GM12892 (cell line): Measurements from ENCODE around the gene HABP4.

Experiments
- POLR2A ChIP-seq: IDR thresholded peaks from 2 replicates; pipeline ENCODE4 v1.6.1; 2011; ENCODE audit warnings: low read depth, low read length, control low read depth
- POLR2AphosphoS5 ChIP-seq: IDR thresholded peaks from 2 replicates; pipeline ENCODE4 v1.6.1; 2011; ENCODE audit warnings: low read depth, low read length, control low read depth
- TAF1 ChIP-seq: IDR thresholded peaks from 2 replicates; pipeline ENCODE4 v1.6.1; 2011; ENCODE audit warnings: low read depth, mild to moderate bottlenecking, control low read depth, low read length, borderline replicate concordance

DNA sequence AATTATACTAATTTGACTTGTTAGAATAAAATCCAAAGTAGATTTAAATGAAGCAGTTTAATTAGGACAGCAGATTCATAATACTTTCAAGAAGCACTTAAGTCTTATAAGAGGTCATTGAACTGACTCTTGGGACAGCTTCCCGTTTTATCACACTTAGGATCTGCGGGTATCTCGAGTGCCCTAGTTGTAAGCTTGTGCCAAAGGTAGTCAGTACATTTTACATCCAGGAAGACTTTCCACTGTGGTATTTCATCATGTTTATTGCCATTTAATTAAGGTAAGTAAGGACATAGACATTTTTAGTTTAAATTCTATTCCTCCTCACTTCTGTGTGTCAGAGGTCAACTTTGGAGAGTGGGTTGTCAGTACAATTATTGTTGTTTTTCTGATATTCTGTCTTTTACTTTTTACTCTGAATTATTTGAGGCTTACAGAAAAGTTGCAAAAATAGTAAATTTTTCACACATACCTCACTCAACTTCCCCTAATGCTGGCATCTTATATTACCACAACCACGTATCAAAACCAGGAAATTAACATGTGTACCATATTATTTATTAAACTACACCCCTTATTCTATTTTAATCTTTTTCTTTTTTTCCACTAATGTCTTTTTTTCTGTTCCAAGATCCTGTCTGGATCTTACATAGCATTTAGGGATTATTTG, 24.3 kb upstream of the HABP4 start:
- TF ChIP-seq POLR2A = no peak
- no peak for TF ChIP-seq TAF1
- no peak for TF ChIP-seq POLR2AphosphoS5
